K562 (cell line): ENCODE results near the gene ODF2. TPM values are rescaled to one million over a fixed set of nuclear protein-coding genes. Genes with fewer than 3 reads are reported as not detected.
A peak's percentile ranks its signal among the peaks of the same experiment; 100 is the strongest.

ENCODE experiments used
- BHLHE40 ChIP-seq: IDR thresholded peaks from 2 replicates; pipeline ENCODE4 v1.6.1; 2011; ENCODE audit warnings: low read length, improper control_type of control experiment
- BRCA1 ChIP-seq, 2 experiments: fragments of 450-650 bp in 1 of 2; sonication (generic) in 1 of 2; formaldehyde crosslinking in 1 of 2; IDR thresholded peaks; 2 replicates each; pipeline versions ENCODE4 v1.5.0 to v1.6.1; 2017 to 2020; ENCODE audit warnings: mild to moderate bottlenecking in 1 of 2, missing genetic modification reagents in 1 of 2
- BRF2 ChIP-seq: IDR thresholded peaks from 3 replicates; pipeline ENCODE4 v1.6.1; 2011; ENCODE audit warnings: borderline replicate concordance, mild to moderate bottlenecking; ENCODE audit not compliant: insufficient read length, insufficient read depth
- CBX1 ChIP-seq: sonication (generic); IDR thresholded peaks from 2 replicates; pipeline ENCODE4 v1.6.1; 2016; ENCODE audit warnings: antibody characterized with exemption, low read depth, mild to moderate bottlenecking
- CTCF ChIP-seq, 3 experiments: IDR thresholded peaks in 2 of 3; conservative IDR thresholded peaks in 1 of 3; 2 replicates each; pipeline ENCODE4 v1.5.1; 2011 to 2012; ENCODE audit warnings: low read length in 3 of 3, mild to moderate bottlenecking in 3 of 3, control low read depth in 2 of 3, improper control_type of control experiment in 1 of 3, inconsistent platforms in 1 of 3, low read depth in 1 of 3, mixed read lengths in 1 of 3, moderate library complexity in 1 of 3; ENCODE audit not compliant: insufficient read depth in 2 of 3
- EZH2 ChIP-seq: IDR thresholded peaks from 2 replicates; pipeline ENCODE4 v1.6.1; 2012; ENCODE audit warnings: low read depth, mild to moderate bottlenecking, inconsistent platforms, low read length, borderline replicate concordance
- FOXA1 ChIP-seq: fragments of 450-650 bp; IDR thresholded peaks from 2 replicates; pipeline ENCODE4 v1.6.1; 2016; ENCODE audit warnings: mild to moderate bottlenecking, borderline replicate concordance
- GTF2E2 ChIP-seq: fragments of 200-800 bp; sonication (Bioruptor generic); IDR thresholded peaks from 2 replicates; pipeline ENCODE4 v1.6.1; 2016; ENCODE audit warnings: missing genetic modification characterization, missing compliant biosample characterization
- JUNB ChIP-seq: fragments of 450-650 bp; formaldehyde crosslinking; conservative IDR thresholded peaks from 2 replicates; pipeline ENCODE4 v1.4.0; 2020; ENCODE audit warnings: mild to moderate bottlenecking
- PKNOX1 ChIP-seq: fragments of 450-650 bp; IDR thresholded peaks from 2 replicates; pipeline ENCODE4 v1.6.1; 2016
- PRPF4 ChIP-seq: fragments of 200-400 bp; formaldehyde crosslinking; IDR thresholded peaks from one replicate; pipeline ENCODE4 v1.6.1; 2017; ENCODE audit warnings: low read length, low read depth, mild to moderate bottlenecking; ENCODE audit not compliant: insufficient read depth, poor library complexity, severe bottlenecking
- RFX1 ChIP-seq: fragments of 450-650 bp; IDR thresholded peaks from 2 replicates; pipeline ENCODE4 v1.6.1; 2016; ENCODE audit warnings: mild to moderate bottlenecking, moderate library complexity
- SAP30 ChIP-seq: fragments of 200-600 bp; sonication (generic); IDR thresholded peaks from 2 replicates; pipeline ENCODE4 v1.6.1; 2012; ENCODE audit warnings: borderline replicate concordance, low read depth, mild to moderate bottlenecking, moderate library complexity, low read length, control low read depth, inconsistent platforms; ENCODE audit not compliant: insufficient read depth, poor library complexity, severe bottlenecking
- SIX5 ChIP-seq, 2 experiments: IDR thresholded peaks; 2 replicates each; pipeline ENCODE4 v1.6.1; 2011; ENCODE audit warnings: low read length in 2 of 2, borderline replicate concordance in 1 of 2, low read depth in 1 of 2, mild to moderate bottlenecking in 1 of 2, moderate library complexity in 1 of 2; ENCODE audit not compliant: insufficient read depth in 1 of 2
- SRSF3 ChIP-seq: fragments of 200-400 bp; formaldehyde crosslinking; IDR thresholded peaks from 2 replicates; pipeline ENCODE4 v1.6.1; 2016; ENCODE audit warnings: mild to moderate bottlenecking, low read length, moderate library complexity; ENCODE audit not compliant: insufficient read depth
- U2AF1 ChIP-seq: fragments of 200-400 bp; formaldehyde crosslinking; optimal IDR thresholded peaks from 2 replicates; pipeline ENCODE3; 2017; ENCODE audit warnings: mild to moderate bottlenecking, low read depth, low read length, moderate library complexity
- ZNF133 ChIP-seq: fragments of 250-450 bp; sonication (Bioruptor Pico); IDR thresholded peaks from 2 replicates; pipeline ENCODE4 v1.4.0; 2020; ENCODE audit warnings: mild to moderate bottlenecking
- ZNF23 ChIP-seq: fragments of 250-450 bp; sonication (Bioruptor Pico); IDR thresholded peaks from 2 replicates; pipeline ENCODE4 v1.4.0; 2020; ENCODE audit warnings: mild to moderate bottlenecking
- ZSCAN32 ChIP-seq: fragments of 450-650 bp; formaldehyde crosslinking; IDR thresholded peaks from 2 replicates; pipeline ENCODE4 v1.4.0; 2020; ENCODE audit warnings: mild to moderate bottlenecking, moderate library complexity
- polyA plus RNA-seq, 8 experiments: library from polyadenylated mRNA; depleted of rRNA in 4 of 8; stranded (reverse) in 5 of 8; unstranded in 3 of 8; fragments of >200 nt; fragmentation: Nextera tagmentation in 2 of 8; fragmentation: Illumina TruSeq in 1 of 8; extraction: Ambion mirVana in 2 of 8; extraction: Trizol in 1 of 8; gene quantifications; 2 replicates each; pipeline versions ENCODE4 v1.2.1 to v1.2.3, GENCODE V29; 2011 to 2014; ENCODE audit warnings: inconsistent platforms in 1 of 8, missing spikeins in 1 of 8
- total RNA-seq, 7 experiments: library from RNA; depleted of rRNA in 6 of 7; stranded (reverse); fragments of >200 nt in 6 of 7; fragmentation: Illumina TruSeq in 2 of 7; extraction: Trizol in 2 of 7; gene quantifications; 2 replicates each; pipeline versions ENCODE4 v1.2.1 to v1.2.3, GENCODE V29; 2011 to 2021; ENCODE audit warnings: low replicate concordance in 1 of 7
- TF ChIP-seq, protein P1 (sequence below): fragments of 450-650 bp; IDR thresholded peaks from 2 replicates; pipeline ENCODE4 v1.6.1; 2017; ENCODE audit warnings: antibody characterized with exemption, mild to moderate bottlenecking

Gene ODF2
- total and polyA plus RNA-seq, 9 of the 15 experiments (the other 6 are each of a cell fraction or from before 2014, with no cell fraction given) = 16.5 to 83.2 (median 69.7) TPM

- TF ChIP-seq GTF2E2 = no peak
- TF ChIP-seq PRPF4 = no peak
- TF ChIP-seq ZNF133 = no peak
- TF ChIP-seq, protein P1, sequence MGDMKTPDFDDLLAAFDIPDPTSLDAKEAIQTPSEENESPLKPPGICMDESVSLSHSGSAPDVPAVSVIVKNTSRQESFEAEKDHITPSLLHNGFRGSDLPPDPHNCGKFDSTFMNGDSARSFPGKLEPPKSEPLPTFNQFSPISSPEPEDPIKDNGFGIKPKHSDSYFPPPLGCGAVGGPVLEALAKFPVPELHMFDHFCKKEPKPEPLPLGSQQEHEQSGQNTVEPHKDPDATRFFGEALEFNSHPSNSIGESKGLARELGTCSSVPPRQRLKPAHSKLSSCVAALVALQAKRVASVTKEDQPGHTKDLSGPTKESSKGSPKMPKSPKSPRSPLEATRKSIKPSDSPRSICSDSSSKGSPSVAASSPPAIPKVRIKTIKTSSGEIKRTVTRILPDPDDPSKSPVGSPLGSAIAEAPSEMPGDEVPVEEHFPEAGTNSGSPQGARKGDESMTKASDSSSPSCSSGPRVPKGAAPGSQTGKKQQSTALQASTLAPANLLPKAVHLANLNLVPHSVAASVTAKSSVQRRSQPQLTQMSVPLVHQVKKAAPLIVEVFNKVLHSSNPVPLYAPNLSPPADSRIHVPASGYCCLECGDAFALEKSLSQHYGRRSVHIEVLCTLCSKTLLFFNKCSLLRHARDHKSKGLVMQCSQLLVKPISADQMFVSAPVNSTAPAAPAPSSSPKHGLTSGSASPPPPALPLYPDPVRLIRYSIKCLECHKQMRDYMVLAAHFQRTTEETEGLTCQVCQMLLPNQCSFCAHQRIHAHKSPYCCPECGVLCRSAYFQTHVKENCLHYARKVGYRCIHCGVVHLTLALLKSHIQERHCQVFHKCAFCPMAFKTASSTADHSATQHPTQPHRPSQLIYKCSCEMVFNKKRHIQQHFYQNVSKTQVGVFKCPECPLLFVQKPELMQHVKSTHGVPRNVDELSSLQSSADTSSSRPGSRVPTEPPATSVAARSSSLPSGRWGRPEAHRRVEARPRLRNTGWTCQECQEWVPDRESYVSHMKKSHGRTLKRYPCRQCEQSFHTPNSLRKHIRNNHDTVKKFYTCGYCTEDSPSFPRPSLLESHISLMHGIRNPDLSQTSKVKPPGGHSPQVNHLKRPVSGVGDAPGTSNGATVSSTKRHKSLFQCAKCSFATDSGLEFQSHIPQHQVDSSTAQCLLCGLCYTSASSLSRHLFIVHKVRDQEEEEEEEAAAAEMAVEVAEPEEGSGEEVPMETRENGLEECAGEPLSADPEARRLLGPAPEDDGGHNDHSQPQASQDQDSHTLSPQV = 0 out of 2 replicates have a peak, but pooled peaks have one; percentile 25
- no peak for TF ChIP-seq EZH2
- 0 out of 2 replicates have a peak, but pooled peaks have one; percentile 33 for TF ChIP-seq BHLHE40
- TF ChIP-seq CTCF (IDR thresholded peaks at IDR 0.05 in 2 of 3, conservative IDR thresholded peaks at IDR 0.05 in 1 of 3; ENCODE audit: insufficient read depth in 2 of 3, low read depth in 1 of 3, low read length in 3 of 3) = no peak
- peak; percentile 93 for TF ChIP-seq PKNOX1
- TF ChIP-seq BRCA1 (IDR thresholded peaks at IDR 0.05) = no peak
- TF ChIP-seq BRCA1 (CRISPR knock-in tag; IDR thresholded peaks at IDR 0.05) = no peak
- TF ChIP-seq SAP30 = peak; percentile 7
- no peak for TF ChIP-seq ZNF23 (CRISPR knock-in tag)
- TF ChIP-seq JUNB = no peak
- no peak for TF ChIP-seq SRSF3
- peak; percentile 80 for TF ChIP-seq RFX1
- no peak for TF ChIP-seq FOXA1
- no peak for TF ChIP-seq CBX1
- TF ChIP-seq SIX5 (IDR thresholded peaks at IDR 0.05; ENCODE audit: borderline replicate concordance in 1 of 2, insufficient read depth in 1 of 2, low read depth in 1 of 2, low read length in 2 of 2) = no peak
- no peak for TF ChIP-seq BRF2
- TF ChIP-seq U2AF1 = peak; percentile 38
- TF ChIP-seq ZSCAN32 (CRISPR knock-in tag) = no peak
These were observed 831 bp downstream of the ODF2 start (continued) for GRCh38 chr9:128456613-128457061.
